PC-9 (cell line): ENCODE results near the gene G0S2. TPM values are rescaled to one million over a fixed set of nuclear protein-coding genes. Genes with fewer than 3 reads are reported as not detected.

Source experiments
- BruUV-seq: library from RNA; stranded (reverse); fragments of 400-500 nt; replicated peaks from 2 replicates; lab custom pipeline; 2021; lab: Mats Ljungman, UMichigan
- CTCF ChIA-PET: fragments of 300-600 bp; sonication (Branson Sonifier 250); formaldehyde crosslinking; loops from one replicate; lab custom pipeline; 2022; ENCODE audit warnings: antibody characterized with exemption; lab: Charles Lee
- POLR2A ChIA-PET: fragments of 300-600 bp; sonication (Branson Sonifier 250); formaldehyde crosslinking; loops from one replicate; lab custom pipeline; 2022; ENCODE audit warnings: antibody characterized with exemption; ENCODE audit not compliant: unreplicated experiment; lab: Charles Lee
- DNase-seq, 2 experiments: peaks; one replicate each; pipeline versions ENCODE4 v3.0.0 to v3.0.0-alpha.2; 2015 to 2022; ENCODE audit warnings: mixed read lengths in 1 of 2
- H2AFZ ChIP-seq: fragments of 200-600 bp; sonication (generic); 2 replicates; pipeline ENCODE4 v1.8.1; 2017; ENCODE audit warnings: antibody characterized with exemption
- H3F3A ChIP-seq: fragments of 200-600 bp; sonication (generic); 2 replicates; pipeline ENCODE4 v1.8.1; 2017; ENCODE audit warnings: antibody characterized with exemption, mild to moderate bottlenecking, low read depth; ENCODE audit not compliant: insufficient read depth
- H3K27ac ChIP-seq: fragments of 200-600 bp; sonication (generic); 2 replicates; pipeline ENCODE4 v1.6.1; 2016; ENCODE audit warnings: mixed run types
- H3K27me3 ChIP-seq: fragments of 200-600 bp; sonication (generic); 2 replicates; pipeline ENCODE4 v1.6.1; 2016; ENCODE audit warnings: low read depth, mixed run types; ENCODE audit not compliant: insufficient read depth
- H3K36me3 ChIP-seq: fragments of 200-600 bp; sonication (generic); 2 replicates; pipeline ENCODE4 v1.6.1; 2016; ENCODE audit warnings: low read depth, mixed run types
- H3K4me1 ChIP-seq: fragments of 200-600 bp; sonication (generic); replicated peaks from 2 replicates; pipeline ENCODE4 v1.6.1; 2016; ENCODE audit warnings: mixed run types; ENCODE audit not compliant: insufficient read depth
- H3K4me2 ChIP-seq: fragments of 200-600 bp; sonication (generic); 2 replicates; pipeline ENCODE4 v1.6.1; 2017; ENCODE audit warnings: mixed run types
- H3K4me3 ChIP-seq: fragments of 200-600 bp; sonication (generic); 2 replicates; pipeline ENCODE4 v1.6.1; 2016; ENCODE audit warnings: mixed run types
- H3K79me2 ChIP-seq: fragments of 200-600 bp; sonication (generic); 2 replicates; pipeline ENCODE4 v1.6.1; 2017; ENCODE audit warnings: low read depth, mixed run types
- H3K9me2 ChIP-seq: fragments of 200-600 bp; sonication (generic); 2 replicates; pipeline ENCODE4 v1.8.1; 2017; ENCODE audit warnings: mild to moderate bottlenecking; ENCODE audit not compliant: insufficient read depth
- H3K9me3 ChIP-seq: fragments of 200-600 bp; sonication (generic); 2 replicates; pipeline ENCODE4 v1.8.1; 2016; ENCODE audit warnings: low read depth; ENCODE audit not compliant: insufficient read depth
- H4K20me1 ChIP-seq: fragments of 200-600 bp; sonication (generic); 2 replicates; pipeline ENCODE4 v1.8.1; 2017; ENCODE audit not compliant: insufficient read depth
- CTCF ChIP-seq: fragments of 200-600 bp; sonication (generic); conservative IDR thresholded peaks from 2 replicates; pipeline ENCODE4 v1.6.1; 2017; ENCODE audit warnings: mixed run types, antibody characterized with exemption, mild to moderate bottlenecking, moderate library complexity
- EZH2 ChIP-seq: fragments of 200-600 bp; sonication (generic); IDR thresholded peaks from 2 replicates; pipeline ENCODE4 v1.8.0; 2017; ENCODE audit warnings: antibody characterized with exemption, low read depth
- intact Hi-C: fragments of 100-400 bp; cut with micrococcal nuclease; formaldehyde crosslinking; loops from one replicate; pipeline ENCODE4 v1.10.0; 2022; ENCODE audit not compliant: unreplicated experiment
- total RNA-seq: library from RNA; stranded (reverse); gene quantifications from 2 replicates; pipeline ENCODE4 v1.2.3, GENCODE V29; 2021

The G0S2 gene
- total RNA-seq, 1 experiment from 2014 or later: 2.4 TPM

GRCh38 chr1:209678981-209679539 lies 3.8 kb downstream of the G0S2 start:
- Histone ChIP-seq H3F3A (peaks cover 4% of the 10 kb centered on the region; the same call in 1 of the 2 replicates), H3K27ac (no peak overlapping the region), H3K27me3 (no peaks in the 10 kb centered on the region), H2AFZ (no peak overlapping the region), H4K20me1 (no peaks in the 10 kb centered on the region), H3K4me3 (no peak overlapping the region), H3K9me3 (no peaks in the 10 kb centered on the region), H3K4me2 (no peak overlapping the region), H3K9me2 (no peaks in the 10 kb centered on the region), H3K36me3 (no peaks in the 10 kb centered on the region), H3K4me1 (peaks cover 17% of the 10 kb centered on the region), H3K79me2 (no peaks in the 10 kb centered on the region)
- intact Hi-C loops: no loop called here
- ChIA-PET CTCF (no interaction called here), POLR2A (no interaction called here)
- no peak for TF ChIP-seq EZH2
- TF ChIP-seq CTCF: no peak
- DNase-seq: no peak
- BruUV-seq: no TSS peak

- no peaks in the 10 kb centered on the region for H3K36me3 ChIP-seq
- H3K9me3 ChIP-seq: no peaks in the 10 kb centered on the region
- POLR2A ChIA-PET: no interaction called here
- TF ChIP-seq CTCF: no peak
- TF ChIP-seq EZH2: no peak
- DNase-seq: no peak
- no peaks in the 10 kb centered on the region for H3F3A ChIP-seq
- no peaks in the 10 kb centered on the region for H3K79me2 ChIP-seq
- H2AFZ ChIP-seq: no peak overlapping the region
- no peaks in the 10 kb centered on the region for H3K27me3 ChIP-seq
- no peak overlapping the region for H3K27ac ChIP-seq
- no peaks in the 10 kb centered on the region for H3K9me2 ChIP-seq
- H4K20me1 ChIP-seq: no peaks in the 10 kb centered on the region
- BruUV-seq: no TSS peak
- no peak overlapping the region for H3K4me3 ChIP-seq
- no peak overlapping the region for H3K4me2 ChIP-seq
- CTCF ChIA-PET: interaction anchor here (0.5 kb wide), 1 partner anchor 19 kb away, joined by 4 read pairs; no protein-coding TSS in a partner anchor
- 0 out of 2 replicates have a peak, but pooled peaks cover 4% of the 10 kb centered on the region for H3K4me1 ChIP-seq
- intact Hi-C loops: no loop called here
These were observed 10.6 kb downstream of the G0S2 start for GRCh38 chr1:209685821-209686220.

- H2AFZ ChIP-seq: no peak overlapping the region
- no peak for TF ChIP-seq CTCF
- no peak for TF ChIP-seq EZH2
- H3K4me1 ChIP-seq: 0 out of 2 replicates have a peak, but pooled peaks cover 4% of the 10 kb centered on the region
- POLR2A ChIA-PET: no interaction called here
- no peaks in the 10 kb centered on the region for H3K9me3 ChIP-seq
- no peak overlapping the region for H3K4me2 ChIP-seq
- no peaks in the 10 kb centered on the region for H3K9me2 ChIP-seq
- no peaks in the 10 kb centered on the region for H3K36me3 ChIP-seq
- BruUV-seq: no TSS peak
- no peaks in the 10 kb centered on the region for H4K20me1 ChIP-seq
- intact Hi-C loops: no loop called here
- CTCF ChIA-PET: interaction anchor here (0.5 kb wide), 1 partner anchor 19 kb away, joined by 4 read pairs; no protein-coding TSS in a partner anchor
- no peak overlapping the region for H3K4me3 ChIP-seq
- H3K27ac ChIP-seq: no peak overlapping the region
- H3K27me3 ChIP-seq: no peaks in the 10 kb centered on the region
- no peak for DNase-seq
- no peaks in the 10 kb centered on the region for H3F3A ChIP-seq
- H3K79me2 ChIP-seq: no peaks in the 10 kb centered on the region
These were observed 11.1 kb downstream of the G0S2 start for GRCh38 chr1:209686322-209686721.
